ENCODE data around the gene PRKAG2.

PRKAG2 gene

DNA sequence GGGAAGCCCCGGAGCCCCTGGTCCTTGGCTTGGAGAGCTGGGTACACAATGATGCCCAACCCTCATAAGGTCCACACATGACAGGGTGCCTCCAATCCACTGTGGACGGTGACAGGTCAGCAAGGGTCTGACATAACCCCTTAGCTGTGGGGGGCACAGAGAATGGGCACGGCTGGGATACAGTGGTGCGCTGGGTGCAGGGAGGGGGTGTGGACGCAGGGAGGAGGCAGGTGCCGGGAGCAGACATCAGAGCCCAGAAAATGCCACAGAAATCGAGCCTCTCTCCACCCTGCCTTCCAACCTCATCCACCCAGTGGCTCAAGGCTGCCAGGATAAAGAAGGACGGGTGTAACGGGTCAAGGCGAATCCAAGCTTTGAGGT is 179.4 kb downstream of the PRKAG2 start:
- Histone ChIP-seq H3K36me3 (ENCODE audit: control insufficient read depth, low read length) (no peaks in the 10 kb centered on the region), H3K4me1 (ENCODE audit: control insufficient read depth, low read length) (no peaks in the 10 kb centered on the region), H3K9me2 (replicated peaks; ENCODE audit: control insufficient read depth, low read length) (no peaks in the 10 kb centered on the region), H4K20me1 (ENCODE audit: control insufficient read depth, insufficient read depth, low read depth, low read length) (no peaks in the 10 kb centered on the region), H3K4me2 (ENCODE audit: low read length) (no peak overlapping the region), H3K27ac (ENCODE audit: low read depth, low read length) (no peak overlapping the region), H3K4me3 (ENCODE audit: low read length) (no peak overlapping the region), H3K27me3 (ENCODE audit: control insufficient read depth, low read length) (no peaks in the 10 kb centered on the region), H3K9me3 (ENCODE audit: control insufficient read depth, insufficient read depth, low read length) (no peaks in the 10 kb centered on the region), H3K79me2 (ENCODE audit: control insufficient read depth, low read length) (no peaks in the 10 kb centered on the region), H3F3A (ENCODE audit: control insufficient read depth, insufficient read depth) (no peaks in the 10 kb centered on the region)
- no peak for TF ChIP-seq EZH2phosphoT487 (IDR thresholded peaks at IDR 0.05; ENCODE audit: borderline replicate concordance, low read length)
- TF ChIP-seq, protein P1, sequence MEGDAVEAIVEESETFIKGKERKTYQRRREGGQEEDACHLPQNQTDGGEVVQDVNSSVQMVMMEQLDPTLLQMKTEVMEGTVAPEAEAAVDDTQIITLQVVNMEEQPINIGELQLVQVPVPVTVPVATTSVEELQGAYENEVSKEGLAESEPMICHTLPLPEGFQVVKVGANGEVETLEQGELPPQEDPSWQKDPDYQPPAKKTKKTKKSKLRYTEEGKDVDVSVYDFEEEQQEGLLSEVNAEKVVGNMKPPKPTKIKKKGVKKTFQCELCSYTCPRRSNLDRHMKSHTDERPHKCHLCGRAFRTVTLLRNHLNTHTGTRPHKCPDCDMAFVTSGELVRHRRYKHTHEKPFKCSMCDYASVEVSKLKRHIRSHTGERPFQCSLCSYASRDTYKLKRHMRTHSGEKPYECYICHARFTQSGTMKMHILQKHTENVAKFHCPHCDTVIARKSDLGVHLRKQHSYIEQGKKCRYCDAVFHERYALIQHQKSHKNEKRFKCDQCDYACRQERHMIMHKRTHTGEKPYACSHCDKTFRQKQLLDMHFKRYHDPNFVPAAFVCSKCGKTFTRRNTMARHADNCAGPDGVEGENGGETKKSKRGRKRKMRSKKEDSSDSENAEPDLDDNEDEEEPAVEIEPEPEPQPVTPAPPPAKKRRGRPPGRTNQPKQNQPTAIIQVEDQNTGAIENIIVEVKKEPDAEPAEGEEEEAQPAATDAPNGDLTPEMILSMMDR (IDR thresholded peaks at IDR 0.05; ENCODE audit: low read depth, low read length, poor library complexity, severe bottlenecking) = no peak

DNA sequence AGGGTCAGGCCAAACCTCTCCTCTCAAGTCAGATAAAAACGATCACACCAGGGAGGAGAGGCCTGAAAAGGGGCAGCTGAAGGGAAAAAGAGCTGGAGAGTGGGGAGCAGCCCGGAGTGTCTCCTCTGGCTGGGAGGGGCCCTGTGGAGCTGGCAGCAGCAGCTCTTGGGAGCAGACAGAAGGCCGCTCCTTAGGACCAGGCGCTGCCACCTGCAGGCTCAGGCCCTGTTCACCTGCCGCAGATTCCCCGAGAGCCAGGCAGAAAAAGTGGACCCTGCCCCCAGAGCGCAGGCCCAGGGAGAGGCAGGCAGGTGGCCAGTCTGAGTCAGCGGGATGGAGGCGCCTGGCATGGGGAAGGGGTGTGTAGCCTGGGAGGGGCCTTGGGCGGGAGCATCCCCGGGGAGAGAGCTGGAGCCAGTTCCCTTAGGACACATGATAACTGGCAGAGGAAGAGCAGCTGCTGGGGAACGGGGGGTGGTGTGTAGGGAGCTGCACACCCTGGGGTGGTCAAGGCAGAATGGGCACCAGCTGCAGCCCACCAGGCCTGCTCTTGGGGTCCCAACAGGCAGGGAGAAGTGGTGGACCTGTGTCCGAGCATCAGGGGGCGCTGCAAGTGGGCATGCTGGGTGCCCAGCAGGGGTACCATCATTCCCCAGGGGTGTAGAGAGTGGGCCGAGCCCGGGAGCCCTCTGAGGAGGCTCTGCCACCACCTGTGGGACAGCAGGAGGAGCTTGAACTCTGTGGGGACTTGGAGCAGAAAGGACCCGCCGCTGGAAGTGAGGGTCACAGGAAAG is 180.0 kb downstream of the PRKAG2 start:
- Histone ChIP-seq H4K20me1 (ENCODE audit: control insufficient read depth, insufficient read depth, low read depth, low read length) (no peaks in the 10 kb centered on the region), H3K4me3 (ENCODE audit: low read length) (no peak overlapping the region), H3K4me2 (ENCODE audit: low read length) (no peak overlapping the region), H3K36me3 (ENCODE audit: control insufficient read depth, low read length) (no peaks in the 10 kb centered on the region), H3K9me2 (replicated peaks; ENCODE audit: control insufficient read depth, low read length) (no peaks in the 10 kb centered on the region), H3K9me3 (ENCODE audit: control insufficient read depth, insufficient read depth, low read length) (no peaks in the 10 kb centered on the region), H3K27ac (ENCODE audit: low read depth, low read length) (no peak overlapping the region), H3K4me1 (ENCODE audit: control insufficient read depth, low read length) (no peaks in the 10 kb centered on the region), H3K79me2 (ENCODE audit: control insufficient read depth, low read length) (no peaks in the 10 kb centered on the region), H3F3A (ENCODE audit: control insufficient read depth, insufficient read depth) (no peaks in the 10 kb centered on the region), H3K27me3 (ENCODE audit: control insufficient read depth, low read length) (no peaks in the 10 kb centered on the region)
- TF ChIP-seq, protein P1 (IDR thresholded peaks at IDR 0.05; ENCODE audit: low read depth, low read length, poor library complexity, severe bottlenecking) = no peak

DNA sequence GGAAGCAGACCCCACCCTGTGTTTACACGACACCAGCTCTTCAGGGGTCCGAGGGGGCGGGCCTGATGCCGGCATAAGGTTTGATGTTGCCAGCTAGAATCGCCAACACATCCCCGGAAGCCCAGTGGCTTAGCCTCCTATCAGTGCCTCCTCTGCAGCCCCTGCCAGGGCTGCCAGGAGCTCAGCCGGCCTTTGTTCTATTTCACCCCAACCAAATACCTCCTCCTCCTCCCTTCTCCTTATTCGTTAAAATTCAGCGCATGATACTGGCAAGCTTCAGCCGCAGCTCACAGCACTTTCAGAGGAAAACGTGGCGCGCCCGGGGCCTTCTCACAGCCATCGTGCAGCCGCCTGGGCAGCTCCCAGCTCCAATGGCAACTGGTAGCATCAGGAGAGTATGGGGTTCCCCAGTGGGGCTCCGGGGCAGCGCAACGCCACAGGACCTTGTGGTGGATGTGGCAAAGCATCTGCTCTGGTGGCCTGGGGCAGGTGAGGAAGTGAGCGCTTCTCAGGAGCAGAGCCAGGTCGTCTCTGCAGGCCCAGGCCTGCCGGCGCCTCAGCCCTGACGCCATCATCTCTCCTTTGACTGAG is 180.9 kb downstream of the PRKAG2 start:
- no peaks in the 10 kb centered on the region for H3K36me3 ChIP-seq (ENCODE audit: control insufficient read depth, low read length)
- H3K27ac ChIP-seq (ENCODE audit: low read depth, low read length) = no peak overlapping the region
- no peaks in the 10 kb centered on the region for H3K9me3 ChIP-seq (ENCODE audit: control insufficient read depth, insufficient read depth, low read length)
- H3K4me2 ChIP-seq (ENCODE audit: low read length) = no peak overlapping the region
- no peaks in the 10 kb centered on the region for H4K20me1 ChIP-seq (ENCODE audit: control insufficient read depth, insufficient read depth, low read depth, low read length)
- no peaks in the 10 kb centered on the region for H3F3A ChIP-seq (ENCODE audit: control insufficient read depth, insufficient read depth)
- TF ChIP-seq EZH2phosphoT487 (IDR thresholded peaks at IDR 0.05; ENCODE audit: borderline replicate concordance, low read length) = no peak
- TF ChIP-seq, protein P1 (IDR thresholded peaks at IDR 0.05; ENCODE audit: low read depth, low read length, poor library complexity, severe bottlenecking) = no peak
- H3K27me3 ChIP-seq (ENCODE audit: control insufficient read depth, low read length) = peaks cover 3% of the 10 kb centered on the region; the same call in 1 of the 2 replicates
- no peak overlapping the region for H3K4me3 ChIP-seq (ENCODE audit: low read length)
- H3K4me1 ChIP-seq (ENCODE audit: control insufficient read depth, low read length) = no peaks in the 10 kb centered on the region
- H3K79me2 ChIP-seq (ENCODE audit: control insufficient read depth, low read length) = no peaks in the 10 kb centered on the region
- no peaks in the 10 kb centered on the region for H3K9me2 ChIP-seq (replicated peaks; ENCODE audit: control insufficient read depth, low read length)

Data from DOHH2 (cell line).